Measurements from ENCODE around the gene TRPC1. TPM values are rescaled to one million over a fixed set of nuclear protein-coding genes. Genes with fewer than 3 reads are reported as not detected.

The TRPC1 gene
- total RNA-seq, 1 experiment from 2014 or later: 18.6 TPM

DNA sequence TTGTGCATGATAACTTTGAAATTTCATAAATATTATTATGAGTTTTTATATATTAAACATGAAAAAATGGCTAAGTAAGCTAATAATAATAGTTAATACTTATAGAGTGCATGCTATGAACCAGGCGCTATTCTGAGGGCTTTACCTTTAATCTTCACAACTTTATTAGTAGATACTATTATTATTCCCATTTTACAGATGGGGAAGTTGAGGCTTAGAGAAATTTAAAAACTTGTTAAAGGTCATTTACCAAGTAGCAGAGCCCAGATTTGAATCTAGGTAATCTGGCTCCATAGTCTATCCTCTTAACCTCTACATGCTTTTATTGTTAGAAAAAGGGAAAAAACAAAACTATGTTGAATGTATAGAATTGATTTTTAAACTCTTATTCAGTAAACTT, 60.4 kb downstream of the TRPC1 start:
- no peak for TF ChIP-seq CTCF (conservative IDR thresholded peaks at IDR 0.05)

More for the DNA sequence above, 60.4 kb downstream of the TRPC1 start:
- Mint-ChIP-seq H3K4me1 (no peaks in the 10 kb centered on the region), H3K27me3 (ENCODE audit: low read depth) (no peaks in the 10 kb centered on the region), H3K9me3 (no peaks in the 10 kb centered on the region), H3K36me3 (ENCODE audit: insufficient read depth in 1 of 3, low read depth in 3 of 3) (peaks cover 0 to 5% (median 4%) of the 10 kb centered on the region in 3 experiments; a peak in 3 of 7 replicates), H3K4me3 (no peak overlapping the region), H3K27ac (no peak overlapping the region)
- no peak overlapping the region for H3T11ph ChIP-seq (ENCODE audit: low read length)
- H2BK15ac ChIP-seq (ENCODE audit: low read depth, low read length): no peak overlapping the region
- no peak overlapping the region for H3K14ac ChIP-seq (ENCODE audit: insufficient read depth, low read length)
- no peaks in the 10 kb centered on the region for H3K4me1 ChIP-seq (ENCODE audit: insufficient read depth, low read length)
- no peak overlapping the region for H3K56ac ChIP-seq (ENCODE audit: insufficient read length, low read depth, low read length)
- no peaks in the 10 kb centered on the region for H3K79me1 ChIP-seq (ENCODE audit: insufficient read depth, low read depth, low read length, poor library complexity, severe bottlenecking)
- DNase-seq: no peak
- no peak overlapping the region for H3K4ac ChIP-seq (ENCODE audit: low read depth, low read length)
- no peaks in the 10 kb centered on the region for H4K20me1 ChIP-seq (ENCODE audit: control insufficient read depth, insufficient read depth, insufficient read length)
- WGBS (ENCODE audit: extremely low coverage, insufficient read length, low lambda C conversion rate): no CpG with 5 or more reads among the region's 1 CpG
- H2AK5ac ChIP-seq (ENCODE audit: insufficient read length, low read length): no peak overlapping the region
- H3K18ac ChIP-seq (ENCODE audit: insufficient read length, low read depth, low read length): no peak overlapping the region
- no peaks in the 10 kb centered on the region for H3K23me2 ChIP-seq (ENCODE audit: insufficient read length, low read depth, low read length, poor library complexity, severe bottlenecking)
- no peak overlapping the region for H3K9ac ChIP-seq (ENCODE audit: extremely low read depth, insufficient read length, low read length)
- no peak overlapping the region for H4K91ac ChIP-seq (ENCODE audit: insufficient read length, low read depth, low read length)
- H3K9me3 ChIP-seq (ENCODE audit: control insufficient read depth, low read depth, low read length): no peaks in the 10 kb centered on the region
- no peak overlapping the region for H3K23ac ChIP-seq (ENCODE audit: insufficient read length, low read depth, low read length)
- H2BK120ac ChIP-seq (ENCODE audit: low read depth, low read length, poor library complexity, severe bottlenecking): no peak overlapping the region
- H2BK5ac ChIP-seq (ENCODE audit: insufficient read length, low read length): no peak overlapping the region
- H3K27me3 ChIP-seq (ENCODE audit: insufficient read depth, low read length): no peaks in the 10 kb centered on the region
- no peak overlapping the region for H4K8ac ChIP-seq (replicated peaks; ENCODE audit: insufficient read length, low read depth, low read length)
- no peak overlapping the region for H3K4me2 ChIP-seq (ENCODE audit: insufficient read depth, insufficient read length, low read length)
- H2BK12ac ChIP-seq (ENCODE audit: insufficient read length, low read depth, low read length): no peak overlapping the region
- no peaks in the 10 kb centered on the region for H3K79me2 ChIP-seq (ENCODE audit: insufficient read depth, low read length)
- no peak overlapping the region for H2BK20ac ChIP-seq (ENCODE audit: low read depth, low read length, poor library complexity, severe bottlenecking)
- H4K5ac ChIP-seq (ENCODE audit: insufficient read length, low read depth, low read length): no peak overlapping the region
- no peak overlapping the region for H2AFZ ChIP-seq (ENCODE audit: low read length)
- no peak overlapping the region for H3K27ac ChIP-seq (ENCODE audit: insufficient read length, low read depth, low read length)
